Epithelial cell of proximal tubule (primary cell): ENCODE measurements around the gene VCAN. TPM values are rescaled to one million over a fixed set of nuclear protein-coding genes. Genes with fewer than 3 reads are reported as not detected.
A peak's percentile ranks its signal among the peaks of the same experiment; 100 is the strongest.

Experiments
- DNase-seq: peaks from one replicate; pipeline ENCODE4 v3.0.0-alpha.2; 2011; ENCODE audit warnings: low read depth
- H3K4me3 ChIP-seq: 2 replicates; pipeline ENCODE4 v1.5.1; 2011; ENCODE audit warnings: low read depth, mild to moderate bottlenecking, low read length
- CTCF ChIP-seq: conservative IDR thresholded peaks from 2 replicates; pipeline ENCODE4 v1.5.1; 2012; ENCODE audit warnings: low read depth, mild to moderate bottlenecking, low read length
- total RNA-seq: library from RNA; depleted of rRNA; stranded (reverse); fragments of >200 nt; gene quantifications from 2 replicates; pipeline ENCODE4 v1.2.3, GENCODE V29; 2015

The VCAN gene
- total RNA-seq, 1 donor from 2014 or later = 323 TPM

GRCh38 chr5:83474161-83474796, 2.7 kb downstream of the VCAN start:
- H3K4me3 ChIP-seq = peak overlapping the region; percentile 69
- no peak for DNase-seq
- no peak for TF ChIP-seq CTCF

GRCh38 chr5:83474991-83475390, 3.4 kb downstream of the VCAN start:
- DNase-seq = no peak
- no peak for TF ChIP-seq CTCF

GRCh38 chr5:83475391-83475863, 3.9 kb downstream of the VCAN start:
- peak; percentile 82 for DNase-seq
- peak overlapping the region; percentile 69 for H3K4me3 ChIP-seq
- no peak for TF ChIP-seq CTCF

More at GRCh38 chr5:83474991-83475390, 3.4 kb downstream of the VCAN start:
- H3K4me3 ChIP-seq = peak overlapping the region; percentile 69

GRCh38 chr5:83475935-83476814, 4.6 kb downstream of the VCAN start:
- H3K4me3 ChIP-seq = peak overlapping the region; percentile 5
- no peak for DNase-seq
- TF ChIP-seq CTCF = no peak

- no peak for TF ChIP-seq CTCF
- no peak overlapping the region for H3K4me3 ChIP-seq
- no peak for DNase-seq
Measured at GRCh38 chr5:83482961-83483360, 11.4 kb downstream of the VCAN start.

- no peak for DNase-seq
- no peak for TF ChIP-seq CTCF
- H3K4me3 ChIP-seq = no peak overlapping the region
Measured at GRCh38 chr5:83484294-83484693, 12.8 kb downstream of the VCAN start.
